Naive thymus-derived CD8-positive, alpha-beta T cell (primary cell): ENCODE data around the gene NRARP. TPM values are rescaled to one million over a fixed set of nuclear protein-coding genes. Genes with fewer than 3 reads are reported as not detected.
A peak's percentile ranks its signal among the peaks of the same experiment; 100 is the strongest.
"Not testable (repeated sequence)": the region's sequence is repeated elsewhere in the genome, so short reads cannot be mapped to it uniquely, and the experiment has no call there.

Source experiments
- ATAC-seq, 2 donors: fragments of 150-1000 bp; cut with Tn5 transposase in 1 of 2; sonication (Bioruptor Pico), chemical (Tn5 transposase) in 1 of 2; 1 replicate in 1 of 2; 2 replicates in 1 of 2; pipeline ENCODE4 v1.10.0; 2021; ENCODE audit warnings: mild to moderate bottlenecking in 2 of 2, moderate library complexity in 2 of 2
- POLR2A ChIA-PET: fragments of 350-600 bp; sonication (Branson Sonifier 250); formaldehyde crosslinking; loops from one replicate; lab custom pipeline; 2021; ENCODE audit warnings: antibody characterized with exemption; lab: Charles Lee
- DNase-seq, 10 donors: peaks; one replicate each; pipeline versions ENCODE4 v3.0.0 to v3.0.0-alpha.2; 2020 to 2022
- H3K27ac Mint-ChIP-seq, 10 donors: one replicate each; pipeline ENCODE4 v1.8.0; 2020 to 2022; ENCODE audit warnings: mild to moderate bottlenecking in 10 of 10, mixed read lengths in 10 of 10, moderate library complexity in 4 of 10, inconsistent platforms in 1 of 10
- H3K27me3 Mint-ChIP-seq, 5 donors: one replicate each; pipeline ENCODE4 v1.8.0; 2021 to 2022; ENCODE audit warnings: mixed read lengths in 5 of 5
- H3K36me3 Mint-ChIP-seq, 3 donors: one replicate each; pipeline ENCODE4 v1.8.0; 2020 to 2022; ENCODE audit warnings: mixed read lengths in 3 of 3, mild to moderate bottlenecking in 2 of 3, inconsistent platforms in 1 of 3
- H3K4me1 Mint-ChIP-seq, 4 donors: one replicate each; pipeline ENCODE4 v1.8.0; 2021 to 2022; ENCODE audit warnings: mixed read lengths in 4 of 4
- H3K4me3 Mint-ChIP-seq, 10 donors: one replicate each; pipeline ENCODE4 v1.8.0; 2020 to 2022; ENCODE audit warnings: mild to moderate bottlenecking in 10 of 10, mixed read lengths in 10 of 10, moderate library complexity in 6 of 10, inconsistent platforms in 1 of 10
- H3K9me3 Mint-ChIP-seq, 9 donors: one replicate each; pipeline ENCODE4 v1.8.0; 2020 to 2022; ENCODE audit warnings: mixed read lengths in 9 of 9, mild to moderate bottlenecking in 3 of 9, inconsistent platforms in 1 of 9, moderate library complexity in 1 of 9
- polyA plus RNA-seq, 3 donors: library from polyadenylated mRNA; unstranded; fragments of 300-500 nt; fragmentation: Illumina TruSeq; gene quantifications; one replicate each; pipeline ENCODE4 v1.2.3, GENCODE V29; 2021
- total RNA-seq, 8 experiments: library from RNA in 2 of 8; stranded (reverse) in 2 of 8; gene quantifications; one replicate each; pipeline ENCODE4 v1.2.3 and lab custom pipeline; 2021 to 2026

Gene NRARP
- total and polyA plus RNA-seq, 5 experiments from 2014 or later, result 2.4 to 2.5 TPM; not detected in 3

DNA sequence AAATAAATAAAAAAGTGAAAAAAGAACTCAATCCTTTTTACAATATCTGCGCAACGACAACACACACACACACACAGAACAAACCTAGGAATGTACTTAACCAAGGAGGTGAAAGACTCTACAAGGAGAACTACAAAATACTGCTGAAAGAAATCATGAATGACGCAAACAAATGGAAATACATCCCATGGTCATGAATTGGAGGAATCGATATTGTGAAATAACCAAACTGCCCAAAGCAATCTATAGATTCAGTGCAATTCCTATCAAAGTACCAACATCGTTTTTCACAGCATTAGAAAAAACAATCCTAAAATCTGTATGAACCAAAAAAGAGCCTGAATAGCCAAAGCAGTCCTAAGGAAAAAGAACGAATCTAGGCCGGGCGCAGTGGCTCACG lies 29.9 kb upstream of the NRARP start:
- DNase-seq (no peak), ATAC-seq (no peak)
- no peak overlapping the region for H3K27ac Mint-ChIP-seq
- POLR2A ChIA-PET, result no interaction called here
- peaks cover 0 to 4% (median under 1%) of the 10 kb centered on the region in 5 donors for H3K27me3 Mint-ChIP-seq
- H3K4me1 Mint-ChIP-seq, result peaks cover 0 to 4% (median 3%) of the 10 kb centered on the region in 4 donors
- no peak overlapping the region for H3K4me3 Mint-ChIP-seq
- H3K9me3 Mint-ChIP-seq, result peaks cover 0 to 14% (median 3%) of the 10 kb centered on the region in 9 donors
- H3K36me3 Mint-ChIP-seq, result peaks cover 6 to 10% (median 9%) of the 10 kb centered on the region in 3 donors

DNA sequence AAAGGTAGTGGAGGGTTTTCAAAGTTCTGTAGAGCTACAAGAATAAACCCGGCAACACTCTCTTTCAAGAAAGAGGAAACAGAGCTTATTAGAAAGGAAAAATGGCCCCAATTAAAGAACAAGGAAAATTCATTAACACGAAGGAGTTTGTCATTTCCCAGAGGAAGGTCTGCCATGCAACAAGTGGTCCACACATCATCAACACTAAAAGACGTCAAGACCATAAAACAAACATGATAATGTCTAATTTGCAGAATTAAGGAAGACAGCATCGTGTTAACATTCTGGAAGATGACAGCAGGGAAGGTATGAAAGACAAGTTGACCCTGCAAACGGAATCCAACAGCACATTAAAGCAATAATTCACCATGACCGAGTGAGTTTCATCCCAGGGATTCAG lies 28.6 kb upstream of the NRARP start:
- DNase-seq (no peak), ATAC-seq (no peak)
- Mint-ChIP-seq H3K27me3 (peaks cover 0 to 11% (median 3%) of the 10 kb centered on the region in 5 donors), H3K4me1 (peaks cover 5 to 16% (median 11%) of the 10 kb centered on the region in 4 donors), H3K27ac (peak overlapping the region in 1 of 10 donors; percentile 23), H3K4me3 (no peak overlapping the region), H3K9me3 (peaks cover 0 to 4% (median under 1%) of the 10 kb centered on the region in 9 donors), H3K36me3 (peaks cover under 1 to 5% (median 3%) of the 10 kb centered on the region in 3 donors)
- POLR2A ChIA-PET, result no interaction called here

DNA sequence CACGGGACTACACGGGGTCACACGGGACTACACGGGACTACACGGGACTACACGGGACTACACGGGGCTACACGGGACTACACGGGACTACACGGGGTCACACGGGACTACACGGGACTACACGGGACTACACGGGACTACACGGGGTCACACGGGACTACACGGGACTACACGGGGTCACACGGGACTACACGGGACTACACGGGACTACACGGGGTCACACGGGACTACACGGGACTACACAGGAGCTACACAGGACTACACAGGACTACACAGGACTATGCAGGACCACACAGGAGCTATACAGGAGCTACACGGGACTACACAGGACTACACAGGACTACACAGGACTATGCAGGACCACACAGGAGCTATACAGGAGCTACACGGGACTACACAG lies 27.5 kb upstream of the NRARP start:
- H3K9me3 Mint-ChIP-seq, H3K27ac Mint-ChIP-seq, H3K36me3 Mint-ChIP-seq, POLR2A ChIA-PET, ATAC-seq, DNase-seq, H3K4me3 Mint-ChIP-seq: not testable (repeated sequence)
- H3K27me3 Mint-ChIP-seq, result peaks cover 0 to 14% (median 3%) of the 10 kb centered on the region in 5 donors
- H3K4me1 Mint-ChIP-seq, result peaks cover 5 to 17% (median 11%) of the 10 kb centered on the region in 4 donors

DNA sequence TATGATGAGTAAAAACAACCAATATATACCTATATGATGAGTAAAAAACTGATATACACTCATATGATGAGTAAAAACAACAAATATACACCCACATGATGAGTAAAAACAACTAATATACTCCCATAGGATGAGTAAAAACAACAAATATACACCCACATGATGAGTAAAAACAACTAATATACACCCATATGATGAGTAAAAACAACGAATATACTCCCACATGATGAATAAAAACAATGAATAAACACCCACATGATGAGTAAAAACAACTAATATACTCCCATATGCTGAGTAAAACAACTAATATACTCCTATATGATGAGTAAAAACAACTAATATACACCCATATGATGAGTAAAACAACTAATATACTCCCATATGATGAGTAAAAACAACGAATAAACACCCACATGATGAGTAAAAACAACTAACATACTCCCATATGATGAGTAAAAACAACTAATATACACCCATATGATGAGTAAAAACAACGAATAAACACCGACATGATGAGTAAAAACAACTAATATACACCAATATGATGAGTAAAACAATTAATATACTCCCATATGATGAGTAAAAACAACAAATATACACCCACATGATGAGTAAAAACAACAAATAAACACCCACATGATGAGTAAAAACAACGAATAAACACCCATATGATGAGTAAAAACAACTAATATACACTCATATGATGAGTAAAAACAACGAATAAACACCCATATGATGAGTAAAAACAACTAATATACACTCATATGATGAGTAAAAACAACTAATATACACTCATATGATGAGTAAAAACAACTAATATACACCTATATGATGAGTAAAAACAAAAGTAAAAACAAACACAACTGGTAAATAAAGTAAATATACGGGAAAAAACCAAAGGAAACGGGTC lies 25.8 kb upstream of the NRARP start:
- H3K4me3 Mint-ChIP-seq, H3K36me3 Mint-ChIP-seq, H3K9me3 Mint-ChIP-seq, POLR2A ChIA-PET, ATAC-seq: not testable (repeated sequence)
- Mint-ChIP-seq H3K27ac (peak overlapping the region in 1 of 10 donors; percentile 80), H3K27me3 (peaks cover 0 to 17% (median 3%) of the 10 kb centered on the region in 5 donors), H3K4me1 (peaks cover 5 to 17% (median 11%) of the 10 kb centered on the region in 4 donors)
- DNase-seq, result peak in 1 of 10 donors; percentile 65

DNA sequence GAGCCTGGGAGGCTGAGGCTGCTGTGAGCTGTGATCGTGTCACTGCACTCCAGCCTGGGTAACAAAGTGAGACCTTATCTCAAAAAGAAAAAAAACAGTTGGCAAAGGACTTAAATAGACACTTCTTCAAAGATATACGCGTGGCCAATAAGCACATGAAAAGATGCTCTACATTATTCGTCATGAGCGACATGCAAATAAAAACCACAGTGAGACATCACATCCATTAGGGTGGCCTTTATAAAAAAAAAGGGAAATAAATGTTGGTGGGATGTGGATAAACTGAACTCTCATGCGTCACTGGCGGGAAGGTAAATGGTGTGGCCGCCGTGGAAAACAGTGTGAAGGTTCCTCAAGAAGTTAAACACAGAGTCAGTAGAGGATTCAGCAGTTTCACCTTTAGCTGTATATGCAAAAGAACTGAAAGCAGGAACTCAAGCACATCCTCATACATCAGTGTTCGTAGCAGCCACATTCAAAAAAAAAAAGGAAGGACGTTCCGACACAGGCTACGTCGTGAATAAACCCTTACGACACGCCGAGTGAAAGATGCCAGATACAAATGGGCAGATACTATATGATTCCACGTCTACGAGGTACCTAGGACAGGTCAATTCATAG lies 24.5 kb upstream of the NRARP start:
- peak overlapping the region in 9 of 10 donors; percentile 14 to 87 (median 65) for H3K4me3 Mint-ChIP-seq
- H3K4me1 Mint-ChIP-seq, result peaks cover 6 to 18% (median 11%) of the 10 kb centered on the region in 4 donors
- peak overlapping the region in 7 of 10 donors; percentile 7 to 83 (median 30) for H3K27ac Mint-ChIP-seq
- H3K36me3 Mint-ChIP-seq, result no peaks in the 10 kb centered on the region
- POLR2A ChIA-PET, result interaction anchor here (1.0 kb wide), 1 partner anchor 10 kb away, joined by 4 read pairs; no protein-coding TSS in a partner anchor
- ATAC-seq (peak; percentile 84 to 91), DNase-seq (no peak)
- H3K9me3 Mint-ChIP-seq, result peaks cover 0 to 4% (median 0%) of the 10 kb centered on the region in 9 donors
- H3K27me3 Mint-ChIP-seq, result peaks cover 0 to 17% (median 3%) of the 10 kb centered on the region in 5 donors

DNA sequence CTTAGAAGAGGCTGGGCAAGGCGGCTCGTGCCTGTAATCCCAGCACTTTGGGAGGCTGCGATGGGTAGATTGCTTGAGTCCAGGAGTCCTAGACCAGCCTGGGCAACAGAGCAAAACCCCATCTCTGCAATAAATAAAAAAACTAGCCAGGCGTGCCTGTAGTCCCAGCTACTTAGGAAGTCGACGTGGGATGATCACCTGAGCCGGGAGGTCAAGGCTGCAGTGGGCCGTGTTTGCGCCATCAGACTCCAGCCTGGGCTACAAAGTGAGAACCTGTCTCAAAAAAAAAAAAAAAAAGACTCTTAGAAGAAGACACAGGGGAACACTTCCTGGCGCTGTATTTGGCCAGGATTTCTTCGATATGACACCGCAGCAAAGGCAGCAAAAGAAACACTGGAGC lies 23.7 kb upstream of the NRARP start:
- POLR2A ChIA-PET, result interaction anchor here (0.7 kb wide), 2 partner anchors 19 to 563 kb away, joined by 4 to 5 read pairs; no protein-coding TSS in a partner anchor
- H3K27ac Mint-ChIP-seq, result peak overlapping the region in 1 of 10 donors; percentile 80

DNA sequence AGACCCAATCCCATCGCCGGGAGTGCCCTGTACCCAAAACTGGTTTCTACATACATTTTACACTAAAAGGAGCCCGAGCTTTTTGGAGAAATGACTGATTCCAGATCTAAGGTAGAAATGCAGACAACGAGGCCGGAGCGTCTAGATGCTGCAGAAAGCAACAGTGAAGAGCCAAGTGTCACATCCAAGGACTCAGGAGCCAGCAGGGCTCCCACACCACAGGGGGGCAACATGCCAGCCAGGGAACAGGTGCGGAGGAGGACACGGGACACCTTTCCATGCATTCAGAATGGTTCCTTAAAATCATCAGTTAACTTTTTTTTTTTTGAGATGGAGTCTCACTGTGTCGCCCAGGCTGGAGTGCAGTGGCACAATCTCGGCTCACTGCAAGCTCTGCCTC lies 23.1 kb upstream of the NRARP start:
- ATAC-seq, result no peak
- Mint-ChIP-seq H3K27me3 (peaks cover 0 to 17% (median 3%) of the 10 kb centered on the region in 5 donors), H3K4me3 (no peak overlapping the region), H3K9me3 (peaks cover 0 to 4% (median 0%) of the 10 kb centered on the region in 9 donors), H3K36me3 (no peaks in the 10 kb centered on the region), H3K27ac (no peak overlapping the region), H3K4me1 (peaks cover 9 to 23% (median 16%) of the 10 kb centered on the region in 4 donors)
- POLR2A ChIA-PET, result interaction anchor here (0.7 kb wide), 1 partner anchor 562 kb away, joined by 5 read pairs; no protein-coding TSS in a partner anchor
- no peak for DNase-seq

More for the DNA sequence above, 23.7 kb upstream of the NRARP start:
- peaks cover 6 to 18% (median 12%) of the 10 kb centered on the region in 4 donors for H3K4me1 Mint-ChIP-seq
- H3K4me3 Mint-ChIP-seq, result no peak overlapping the region
- ATAC-seq (no peak), DNase-seq (no peak)
- no peaks in the 10 kb centered on the region for H3K36me3 Mint-ChIP-seq
- H3K9me3 Mint-ChIP-seq, result peaks cover 0 to 4% (median 0%) of the 10 kb centered on the region in 9 donors
- peaks cover 0 to 17% (median 3%) of the 10 kb centered on the region in 5 donors for H3K27me3 Mint-ChIP-seq

DNA sequence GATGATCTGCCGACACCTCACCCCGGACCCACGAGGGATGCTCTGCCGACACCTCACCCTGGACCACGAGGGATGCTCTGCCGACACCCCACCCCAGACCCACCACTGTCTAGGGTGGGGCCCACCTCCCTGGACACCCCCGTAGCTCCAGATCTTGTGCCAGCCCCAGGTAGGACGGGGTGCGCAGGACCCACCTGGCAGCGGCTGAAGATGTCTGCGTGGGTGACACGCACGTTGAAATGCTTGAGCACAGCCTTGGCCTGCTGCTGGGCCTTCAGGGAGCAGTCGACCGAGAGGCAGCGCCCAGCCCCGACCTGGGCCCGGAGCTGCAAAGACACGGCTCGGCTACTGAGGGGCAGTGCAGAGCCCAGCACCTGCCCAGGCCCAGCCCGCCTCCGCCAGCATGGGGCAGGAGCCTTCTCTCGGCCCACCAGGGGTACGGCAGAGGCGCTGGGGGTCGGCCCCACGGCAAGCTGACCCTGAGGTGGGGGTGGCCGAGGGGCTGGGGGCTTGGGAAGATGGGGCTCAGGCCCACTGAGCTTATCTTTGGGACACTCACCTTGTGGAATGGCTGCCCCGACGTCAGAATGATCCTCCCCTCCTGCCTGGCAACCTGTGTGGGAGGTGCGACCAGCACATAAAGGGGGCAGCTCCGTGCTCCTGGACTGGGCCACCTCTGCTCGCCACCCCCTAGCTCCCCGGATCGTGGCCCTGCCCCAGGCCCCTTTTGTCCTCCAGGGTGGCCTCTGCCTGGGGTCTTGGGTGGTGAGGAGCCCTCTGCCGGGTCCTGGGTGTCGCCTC lies 21.7 kb upstream of the NRARP start:
- Mint-ChIP-seq H3K27ac (peak overlapping the region in 1 of 10 donors; percentile 27), H3K36me3 (no peaks in the 10 kb centered on the region), H3K4me3 (no peak overlapping the region), H3K9me3 (peaks cover 0 to 4% (median 0%) of the 10 kb centered on the region in 9 donors), H3K27me3 (peaks cover 0 to 20% (median 3%) of the 10 kb centered on the region in 5 donors), H3K4me1 (peaks cover 9 to 27% (median 19%) of the 10 kb centered on the region in 4 donors)
- POLR2A ChIA-PET, result no interaction called here
- DNase-seq (no peak), ATAC-seq (no peak)

DNA sequence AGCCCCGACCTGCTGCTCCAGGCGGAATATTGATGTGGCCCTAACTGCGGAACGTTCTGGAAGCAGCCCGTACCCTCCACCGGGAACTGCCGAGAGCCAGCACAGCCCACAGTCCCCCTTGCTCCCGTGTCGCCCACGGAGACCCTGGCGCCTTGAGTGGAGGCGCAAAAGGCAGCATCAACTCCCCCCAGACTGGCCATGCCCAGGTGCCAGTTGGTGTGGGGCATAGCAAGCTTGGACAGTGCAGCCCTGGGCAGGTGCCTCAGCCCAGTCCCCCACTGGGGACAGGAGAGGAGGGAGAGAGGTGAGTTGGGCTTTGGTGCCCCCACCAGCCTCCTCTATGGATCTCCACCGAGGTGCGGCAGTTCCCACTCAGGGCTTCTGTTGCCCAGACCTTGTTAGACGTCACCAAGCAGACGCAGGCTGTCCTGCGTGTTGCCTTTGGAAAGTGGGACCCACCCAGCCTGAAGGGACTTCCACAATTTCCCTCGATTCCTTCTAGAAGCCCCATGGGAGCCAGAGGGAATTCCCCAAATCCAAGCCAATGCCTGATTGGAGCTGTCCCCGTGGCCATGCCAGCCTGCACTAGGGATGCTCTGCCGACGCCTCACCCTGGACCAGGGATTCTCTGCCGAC lies 19.8 kb upstream of the NRARP start:
- H3K27me3 Mint-ChIP-seq, result peaks cover 0 to 17% (median 2%) of the 10 kb centered on the region in 5 donors
- no peak overlapping the region for H3K4me3 Mint-ChIP-seq
- peaks cover 0 to 2% (median 0%) of the 10 kb centered on the region in 9 donors for H3K9me3 Mint-ChIP-seq
- POLR2A ChIA-PET, result interaction anchor here (0.6 to 1.5 kb wide), 2 partner anchors 18 to 20 kb away, joined by 3 to 7 read pairs; partner anchors contain the start of gene NRARP
- DNase-seq, result no peak
- H3K27ac Mint-ChIP-seq, result peak overlapping the region in 1 of 10 donors; percentile 43
- H3K36me3 Mint-ChIP-seq, result no peaks in the 10 kb centered on the region
- peaks cover 7 to 25% (median 17%) of the 10 kb centered on the region in 4 donors for H3K4me1 Mint-ChIP-seq
- ATAC-seq, result no peak

DNA sequence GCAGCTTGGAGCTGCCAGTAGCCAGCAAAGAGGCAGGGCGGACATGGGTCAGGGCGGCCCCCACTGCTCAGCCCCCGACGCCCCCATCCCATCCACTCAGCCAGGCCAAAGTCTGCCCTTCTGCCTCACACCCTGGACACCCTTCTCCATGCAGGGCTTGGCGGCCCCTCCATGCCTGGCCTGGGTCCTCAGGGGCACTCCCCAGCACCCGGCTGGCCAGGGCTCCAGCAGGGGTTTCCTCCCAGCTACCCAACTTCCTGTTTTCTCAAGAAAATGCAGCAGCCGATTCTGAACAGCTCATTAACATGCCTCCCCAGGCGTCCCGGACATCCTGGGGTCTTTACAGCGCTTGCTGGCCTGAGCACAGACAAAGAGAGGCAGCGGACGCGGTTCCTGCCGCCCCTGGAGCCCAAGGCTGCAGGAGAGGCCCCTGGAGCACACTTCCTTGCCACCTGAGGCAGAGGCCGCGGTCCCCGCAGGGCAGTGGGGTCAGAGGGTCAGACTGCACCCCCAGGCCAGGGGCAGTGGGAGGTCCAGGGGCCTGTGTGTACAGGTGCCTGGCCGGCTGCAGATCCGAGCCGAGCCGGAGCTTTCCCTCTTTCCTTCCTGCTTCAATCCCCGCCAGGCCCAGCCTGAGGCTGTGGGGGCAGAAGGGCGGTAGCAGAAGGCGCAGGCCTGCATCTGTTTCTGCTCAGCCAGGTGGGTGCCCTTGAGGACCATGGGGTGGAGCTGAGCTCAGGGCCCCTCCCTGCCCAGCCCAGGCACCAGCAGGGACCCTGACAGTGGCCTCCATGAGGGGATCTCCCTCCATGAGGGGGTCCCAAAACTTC lies 18.7 kb upstream of the NRARP start:
- Mint-ChIP-seq H3K4me3 (peak overlapping the region in 6 of 10 donors; percentile 32 to 83 (median 69)), H3K36me3 (no peaks in the 10 kb centered on the region), H3K9me3 (no peaks in the 10 kb centered on the region), H3K27me3 (peaks cover 0 to 11% (median 0%) of the 10 kb centered on the region in 5 donors), H3K27ac (peak overlapping the region in 6 of 10 donors; percentile 18 to 82 (median 64)), H3K4me1 (peaks cover 3 to 19% (median 10%) of the 10 kb centered on the region in 4 donors)
- POLR2A ChIA-PET, result interaction anchor here (0.8 to 2.0 kb wide), 5 partner anchors 11 to 102 kb away, joined by 3 to 19 read pairs (median 4); partner anchors contain the start of genes EXD3, NOXA1 and NRARP
- ATAC-seq, result peak; percentile 61 to 66
- DNase-seq, result peak in 2 of 10 donors; percentile 40 to 62
